Measurements from ENCODE around the gene ADAM19.

- TF ChIP-seq CTCF (conservative IDR thresholded peaks at IDR 0.05 in 1 of 2, IDR thresholded peaks at IDR 0.05 in 1 of 2; ENCODE audit: low read depth in 1 of 2, low read length in 2 of 2) = no peak
- no peak for TF ChIP-seq EZH2 (IDR thresholded peaks at IDR 0.05; ENCODE audit: low read length, missing control alignments)
These were observed 21.2 kb downstream of the ADAM19 start for GRCh38 chr5:157554179-157555036.
